ENCODE data around the gene CHRD.
"Not testable (repeated sequence)": the region's sequence is repeated elsewhere in the genome, so short reads cannot be mapped to it uniquely, and the experiment has no call there.

The CHRD gene

DNA sequence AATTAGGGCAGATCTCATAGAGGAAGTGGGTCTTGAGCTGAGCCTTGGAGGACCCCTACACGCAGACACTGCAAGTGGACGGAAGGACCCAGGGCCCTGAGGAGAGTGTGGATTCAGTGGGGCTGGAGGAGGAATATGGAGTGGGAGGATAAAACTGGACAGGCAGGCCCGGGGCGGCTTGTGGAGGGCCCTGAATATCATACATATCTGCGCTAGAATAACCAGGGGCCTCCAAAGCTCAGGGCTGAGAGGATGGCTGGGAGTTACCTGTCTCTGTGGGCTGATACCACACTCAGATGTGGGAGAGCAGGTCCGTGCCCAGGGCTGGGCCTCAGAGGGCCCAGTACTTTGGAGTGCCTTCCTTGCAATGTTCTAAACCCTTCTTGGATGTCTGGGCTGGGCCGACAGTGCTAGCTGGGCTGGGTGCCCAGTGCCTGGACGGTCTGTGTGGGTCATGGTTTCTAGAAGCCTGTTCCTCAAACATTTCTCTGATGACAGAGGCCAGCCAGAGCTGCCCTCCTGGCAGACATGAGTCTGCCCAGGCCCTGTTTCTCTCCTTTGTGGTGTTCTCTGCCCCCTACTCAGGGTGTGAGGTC, 29.6 kb downstream of the CHRD start:
- FAIRE-seq (no peak), DNase-seq (ENCODE audit: extremely low spot score, insufficient read length, low read depth) (no peak)

GRCh38 chr3:184409946-184410500, 30.2 kb downstream of the CHRD start:
- DNase-seq (ENCODE audit: extremely low spot score, insufficient read length, low read depth) (no peak), FAIRE-seq (no peak)

- no peak for FAIRE-seq
- DNase-seq (ENCODE audit: extremely low spot score, insufficient read length, low read depth) = no peak
Measured at GRCh38 chr3:184414418-184415202, 34.8 kb downstream of the CHRD start.

- no peak for DNase-seq (ENCODE audit: extremely low spot score, insufficient read length, low read depth)
- no peak for FAIRE-seq
Measured at GRCh38 chr3:184415203-184415490, 35.3 kb downstream of the CHRD start.

DNA sequence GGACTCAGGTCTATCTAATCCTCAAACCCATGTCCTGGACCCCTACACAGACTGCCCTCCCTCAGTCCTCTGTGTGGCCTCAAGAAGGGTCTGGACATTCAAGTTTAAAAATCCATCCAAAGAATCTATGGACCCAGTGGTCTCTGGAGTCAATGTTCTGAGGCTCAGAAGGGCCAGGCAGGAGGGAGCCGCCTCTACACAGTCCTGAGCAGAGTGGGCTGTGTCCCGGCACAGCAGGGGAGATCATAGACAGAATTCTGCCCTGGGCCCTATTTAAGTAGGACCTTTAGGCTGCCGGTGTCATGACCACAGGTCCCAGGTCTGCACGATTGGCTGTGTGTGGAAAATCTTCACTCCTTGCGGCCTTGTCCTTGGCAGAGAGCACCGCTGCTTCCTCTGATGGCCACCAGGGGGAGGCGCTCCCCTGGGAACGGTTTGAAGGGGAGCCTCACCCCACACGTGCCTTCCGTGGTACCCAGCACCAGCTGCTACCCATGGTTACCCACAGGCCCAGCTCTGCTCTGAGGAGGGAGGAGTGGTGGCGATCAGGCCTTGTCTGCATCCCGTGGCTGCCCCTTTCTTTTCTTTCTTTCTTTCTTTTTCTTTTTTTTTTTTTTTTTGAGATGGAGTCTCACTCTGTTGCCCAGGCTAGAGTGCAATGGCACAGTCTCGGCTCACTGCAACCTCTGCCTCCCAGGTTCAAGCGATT, 37.9 kb downstream of the CHRD start:
- peak; percentile 87 for FAIRE-seq
- DNase-seq (ENCODE audit: extremely low spot score, insufficient read length, low read depth) = peak; percentile 62

DNA sequence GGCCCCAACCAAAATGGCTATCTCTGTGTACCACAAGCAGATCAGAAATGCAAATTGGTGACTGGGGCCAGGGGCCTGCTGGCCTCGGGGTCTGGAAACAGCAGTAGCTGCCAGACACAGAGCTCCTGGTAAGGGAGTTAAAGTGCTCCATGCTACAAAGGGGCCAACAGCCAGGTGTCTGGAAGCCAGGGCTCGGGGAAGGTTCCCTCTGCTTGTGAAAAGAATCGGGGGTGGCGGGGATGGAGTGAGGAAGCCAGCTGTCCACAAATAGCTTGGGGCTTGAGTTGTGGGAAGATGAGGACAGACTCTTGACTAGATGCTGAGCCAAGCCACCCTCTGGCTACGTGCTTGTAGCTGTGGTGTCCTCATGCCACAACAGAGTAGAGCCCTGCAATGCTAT, 39.3 kb downstream of the CHRD start:
- DNase-seq (ENCODE audit: extremely low spot score, insufficient read length, low read depth) = no peak

DNA sequence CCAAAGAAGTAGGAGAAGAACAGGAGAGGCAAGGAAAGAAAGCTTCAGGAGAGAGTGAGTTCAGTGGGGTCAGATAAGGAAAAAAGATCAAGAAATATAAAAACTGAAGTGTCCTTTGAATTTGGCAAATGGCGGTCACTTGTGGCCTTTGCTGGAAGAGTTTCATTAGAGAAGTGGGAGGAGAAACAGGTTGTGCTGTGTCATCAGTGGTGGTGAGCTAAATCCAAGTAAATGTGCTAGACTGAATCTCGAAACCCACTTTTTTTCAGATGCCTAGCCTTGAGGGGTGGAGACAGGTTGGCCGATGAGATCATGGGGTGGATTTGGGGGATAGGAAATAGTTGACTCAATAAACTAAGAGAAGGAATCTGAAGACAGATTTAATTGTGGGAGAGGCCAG, 43.7 kb downstream of the CHRD start:
- DNase-seq (ENCODE audit: extremely low spot score, insufficient read length, low read depth) = no peak
- FAIRE-seq = no peak

More for the DNA sequence above, 39.3 kb downstream of the CHRD start:
- no peak for FAIRE-seq

DNA sequence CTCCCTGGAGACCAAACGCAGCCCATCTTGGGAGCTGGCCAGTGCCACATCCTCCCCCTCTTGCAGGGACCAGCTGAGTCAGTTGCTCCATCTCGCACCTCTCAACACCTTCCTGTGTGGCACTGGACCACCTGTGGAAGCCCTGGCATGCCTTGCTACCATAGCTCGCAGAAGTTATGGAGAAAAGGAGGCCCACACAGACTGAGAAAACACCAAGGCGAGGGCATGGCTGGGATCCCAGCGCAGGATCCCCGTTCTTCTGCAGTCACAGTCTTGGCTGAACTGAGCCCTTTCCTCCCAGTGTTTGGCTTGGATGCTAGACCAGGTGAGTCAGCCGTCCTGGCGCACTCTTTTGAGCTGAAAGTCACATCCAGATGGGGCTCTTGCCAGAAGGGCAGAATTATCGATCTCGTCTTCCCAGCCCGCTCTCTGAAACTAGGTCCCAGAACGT, 46.9 kb downstream of the CHRD start:
- FAIRE-seq (no peak), DNase-seq (ENCODE audit: extremely low spot score, insufficient read length, low read depth) (no peak)

- no peak for DNase-seq (ENCODE audit: extremely low spot score, insufficient read length, low read depth)
- FAIRE-seq = no peak
Measured at GRCh38 chr3:184428561-184429175, 48.8 kb downstream of the CHRD start.

- FAIRE-seq (no peak), DNase-seq (ENCODE audit: extremely low spot score, insufficient read length, low read depth) (no peak)
Measured at GRCh38 chr3:184429786-184430185, 49.9 kb downstream of the CHRD start.

DNA sequence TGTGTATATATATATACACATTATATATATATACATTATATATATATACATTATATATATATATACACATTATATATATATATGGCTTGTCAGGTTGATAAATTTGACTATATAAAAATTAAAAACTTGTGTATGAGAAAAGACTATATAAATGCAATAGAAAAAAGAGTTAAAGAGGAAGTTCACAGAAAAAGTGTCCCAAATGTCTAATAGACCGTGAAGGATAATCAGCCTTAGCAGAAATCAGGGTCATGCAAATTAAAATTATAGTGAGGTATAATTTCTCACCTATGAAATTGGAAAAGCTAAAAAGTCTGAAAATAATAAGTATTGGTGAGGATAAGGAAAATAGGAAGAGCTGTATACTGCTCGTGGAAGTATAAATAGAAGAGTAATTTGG, 51.1 kb downstream of the CHRD start:
- FAIRE-seq (no peak), DNase-seq (ENCODE audit: extremely low spot score, insufficient read length, low read depth) (no peak)

DNA sequence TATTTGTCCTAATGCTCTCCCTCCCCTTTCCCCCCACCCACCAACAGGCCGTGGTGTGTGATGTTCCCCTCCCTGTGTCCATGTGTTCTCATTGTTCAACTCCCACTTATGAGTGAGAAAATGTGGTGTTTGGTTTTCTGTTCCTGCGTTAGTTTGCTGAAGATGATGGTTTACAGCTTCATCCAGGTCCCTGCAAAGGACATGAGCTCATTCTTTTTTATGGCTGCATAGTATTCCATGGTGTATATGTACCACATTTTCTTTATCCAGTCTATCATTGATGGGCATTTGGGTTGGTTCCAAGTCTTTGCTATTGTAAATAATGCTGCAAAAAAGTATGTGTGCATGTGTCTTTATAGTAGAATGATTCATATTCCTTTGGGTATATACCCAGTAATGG, 53.3 kb downstream of the CHRD start:
- not testable (repeated sequence) for FAIRE-seq; DNase-seq (ENCODE audit: extremely low spot score, insufficient read length, low read depth)

- FAIRE-seq (no peak), DNase-seq (ENCODE audit: extremely low spot score, insufficient read length, low read depth) (no peak)
Measured at GRCh38 chr3:184439096-184439495, 59.2 kb downstream of the CHRD start.

Measured in GM18507 (cell line).